BLaER1 treated with 17β-estradiol and CSF1 and Interleukin-3, amounts not matched to agents 10 nM and 100 nM (cell line): ENCODE measurements around the gene HAGHL.

ENCODE experiments used
- H3K27ac ChIP-seq, 11 experiments: shearing (Covaris generic); formaldehyde crosslinking; 2 replicates each; pipeline ENCODE4 v1.8.1; 2022
- H3K27me3 ChIP-seq, 11 experiments: shearing (Covaris generic); formaldehyde crosslinking; 2 replicates each; pipeline ENCODE4 v1.8.1; 2022
- H3K36me3 ChIP-seq, 11 experiments: shearing (Covaris generic); formaldehyde crosslinking; 2 replicates each; pipeline ENCODE4 v1.8.1; 2022
- H3K4me1 ChIP-seq, 10 experiments: shearing (Covaris generic); formaldehyde crosslinking; 2 replicates each; pipeline ENCODE4 v1.8.1; 2022
- H3K4me2 ChIP-seq, 11 experiments: shearing (Covaris generic); formaldehyde crosslinking; 2 replicates each; pipeline ENCODE4 v1.8.1; 2022
- H3K4me3 ChIP-seq, 10 experiments: shearing (Covaris generic); formaldehyde crosslinking; 2 replicates each; pipeline ENCODE4 v1.8.1; 2022
- H3K9ac ChIP-seq, 11 experiments: shearing (Covaris generic); formaldehyde crosslinking; 2 replicates each; pipeline ENCODE4 v1.8.1; 2022
- H3K9me3 ChIP-seq, 11 experiments: shearing (Covaris generic); formaldehyde crosslinking; replicated peaks in 1 of 11; 2 replicates each; pipeline ENCODE4 v1.8.1; 2022
- H4K20me1 ChIP-seq, 11 experiments: shearing (Covaris generic); formaldehyde crosslinking; 2 replicates each; pipeline ENCODE4 v1.8.1; 2022
- Cebpa-rat ChIP-seq, 11 experiments: shearing (Covaris generic); IDR thresholded peaks; 2 replicates each; pipeline ENCODE4 v1.8.1; 2022

Gene HAGHL, protein sequence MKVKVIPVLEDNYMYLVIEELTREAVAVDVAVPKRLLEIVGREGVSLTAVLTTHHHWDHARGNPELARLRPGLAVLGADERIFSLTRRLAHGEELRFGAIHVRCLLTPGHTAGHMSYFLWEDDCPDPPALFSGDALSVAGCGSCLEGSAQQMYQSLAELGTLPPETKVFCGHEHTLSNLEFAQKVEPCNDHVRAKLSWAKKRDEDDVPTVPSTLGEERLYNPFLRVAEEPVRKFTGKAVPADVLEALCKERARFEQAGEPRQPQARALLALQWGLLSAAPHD

DNA sequence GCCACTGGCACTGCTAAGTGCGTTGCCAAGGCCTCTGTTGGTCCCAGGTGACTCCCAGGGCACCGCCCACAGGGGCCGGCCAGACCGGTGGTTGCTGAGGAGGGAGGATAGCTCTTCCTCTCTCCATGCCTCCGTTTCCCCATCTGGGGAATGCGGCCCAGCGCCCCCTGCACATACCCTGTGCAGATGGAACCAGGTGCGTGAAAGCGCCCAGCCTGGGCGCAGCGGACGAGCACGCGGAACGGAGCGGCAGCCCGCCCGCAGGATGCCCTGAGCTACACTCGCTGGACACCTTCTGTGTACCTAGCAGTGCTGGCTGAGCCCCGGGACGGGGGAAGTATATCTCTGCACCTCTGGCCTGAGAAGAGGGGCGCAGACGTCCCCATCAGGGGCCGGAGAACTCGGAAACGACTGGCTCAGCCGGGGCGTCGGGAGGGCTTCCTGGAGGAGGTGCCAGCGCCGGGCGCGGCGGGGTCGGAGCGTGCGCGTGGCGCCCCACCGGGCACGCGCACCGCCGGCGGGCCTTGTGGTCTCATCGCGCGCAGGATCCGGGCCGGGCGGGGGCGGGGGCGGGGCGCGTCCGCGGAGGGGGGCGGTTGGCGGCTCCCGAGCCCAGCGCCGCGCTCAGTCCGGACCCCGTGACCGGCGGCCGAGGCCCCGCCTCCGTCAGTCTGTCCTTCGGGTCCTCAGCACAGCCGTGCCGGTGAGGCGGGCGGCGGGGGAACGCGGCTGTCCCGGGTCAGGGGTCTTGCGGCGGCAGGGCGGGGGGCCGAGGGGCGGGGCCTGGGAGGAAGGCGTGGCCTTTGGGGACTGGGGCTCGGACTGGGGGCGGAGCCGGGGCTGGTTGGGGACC is at the start of gene HAGHL, which contains the start of gene CCDC78:
Gene HAGHL (plus strand): TSS at position 669 of the 853 bp plus-strand sequence. CDS start 404 bp downstream, outside the sequence.
Gene CCDC78 (minus strand): TSS at position 6 of the 853 bp plus-strand sequence. CDS start 76 bp downstream, outside the sequence.
- peaks cover 16 to 27% (median 23%) of the 10 kb centered on the region in 11 experiments; a peak in 20 of 22 replicates for H3K36me3 ChIP-seq
- H3K4me3 ChIP-seq, result peak within 1 kb of the TSS; percentile 67 to 78 (median 73)
- peak within 1 kb of the TSS; percentile 58 to 83 (median 74); a peak in 21 of 22 replicates for H3K27ac ChIP-seq
- peaks cover 42 to 82% (median 77%) of the 10 kb centered on the region in 11 experiments; a peak in 21 of 22 replicates for H4K20me1 ChIP-seq
- no peak for TF ChIP-seq Cebpa-rat (IDR thresholded peaks at IDR 0.05)
- peaks cover 26 to 80% (median 75%) of the 10 kb centered on the region in 10 experiments for H3K4me1 ChIP-seq
- peaks cover 0 to 42% (median 0%) of the 10 kb centered on the region in 11 experiments; a peak in 7 of 22 replicates for H3K27me3 ChIP-seq
- peak within 1 kb of the TSS; percentile 73 to 84 (median 82) for H3K9ac ChIP-seq
- no peaks in the 10 kb centered on the region for H3K9me3 ChIP-seq
- H3K4me2 ChIP-seq, result peak within 1 kb of the TSS; percentile 96 to 100 (median 100)

GRCh38 chr16:677316-678190 is 49.4 kb upstream of the HAGHL start:
- Histone ChIP-seq H3K4me2 (no peak overlapping the region), H3K9me3 (no peaks in the 10 kb centered on the region), H3K4me1 (peaks cover 19 to 42% (median 35%) of the 10 kb centered on the region in 10 experiments), H3K27me3 (peaks cover 12 to 29% (median 17%) of the 10 kb centered on the region in 11 experiments), H3K4me3 (no peak overlapping the region), H3K27ac (no peak overlapping the region), H3K9ac (no peak overlapping the region), H4K20me1 (peaks cover 47 to 90% (median 73%) of the 10 kb centered on the region in 11 experiments; a peak in 21 of 22 replicates), H3K36me3 (peaks cover 31 to 38% (median 34%) of the 10 kb centered on the region in 11 experiments)
- no peak for TF ChIP-seq Cebpa-rat (IDR thresholded peaks at IDR 0.05)

DNA sequence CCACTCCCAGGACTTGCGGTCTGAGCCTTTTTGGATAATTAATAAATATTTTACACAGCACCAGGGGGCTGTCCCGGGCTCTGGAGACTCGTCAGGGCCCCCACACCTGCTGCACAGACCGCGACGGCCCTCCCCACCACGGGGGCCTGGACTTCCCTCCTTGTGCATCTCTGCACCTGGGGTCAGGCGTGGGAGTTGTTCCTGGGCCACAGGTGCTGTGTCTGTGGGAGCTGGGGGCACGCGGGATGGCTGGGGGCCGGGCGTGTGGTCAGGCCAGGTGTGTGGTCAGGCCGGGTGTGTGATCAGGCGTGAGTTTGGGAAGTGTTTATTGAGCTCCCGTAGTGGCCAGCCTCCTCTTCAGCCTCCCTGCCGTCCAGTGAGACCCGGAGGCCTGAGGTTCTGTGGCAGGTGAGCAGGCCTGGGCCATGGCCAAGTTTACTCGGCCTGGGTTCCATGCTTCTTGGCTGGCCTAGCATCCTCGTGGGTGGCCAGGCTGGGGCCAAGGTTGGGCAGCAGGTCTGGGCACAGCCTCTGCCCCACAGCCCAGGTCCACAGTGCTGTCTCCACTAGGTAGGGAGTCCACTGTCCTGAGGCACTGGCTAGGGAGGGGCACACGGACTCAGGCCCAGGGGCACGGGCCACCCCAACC is 48.6 kb upstream of the HAGHL start:
- H3K9ac ChIP-seq, result peak overlapping the region in 1 of 11 experiments; percentile 62; a peak in 1 of 22 replicates
- no peak overlapping the region for H3K4me3 ChIP-seq
- peaks cover 47 to 90% (median 73%) of the 10 kb centered on the region in 11 experiments; a peak in 21 of 22 replicates for H4K20me1 ChIP-seq
- H3K4me1 ChIP-seq, result peaks cover 27 to 50% (median 43%) of the 10 kb centered on the region in 10 experiments
- peak overlapping the region in 5 of 11 experiments; percentile 80 to 95 (median 88); a peak in 7 of 22 replicates for H3K4me2 ChIP-seq
- peaks cover 31 to 38% (median 34%) of the 10 kb centered on the region in 11 experiments for H3K36me3 ChIP-seq
- peaks cover 12 to 29% (median 17%) of the 10 kb centered on the region in 11 experiments for H3K27me3 ChIP-seq
- TF ChIP-seq Cebpa-rat (IDR thresholded peaks at IDR 0.05), result no peak
- no peak overlapping the region for H3K27ac ChIP-seq
- no peaks in the 10 kb centered on the region for H3K9me3 ChIP-seq

DNA sequence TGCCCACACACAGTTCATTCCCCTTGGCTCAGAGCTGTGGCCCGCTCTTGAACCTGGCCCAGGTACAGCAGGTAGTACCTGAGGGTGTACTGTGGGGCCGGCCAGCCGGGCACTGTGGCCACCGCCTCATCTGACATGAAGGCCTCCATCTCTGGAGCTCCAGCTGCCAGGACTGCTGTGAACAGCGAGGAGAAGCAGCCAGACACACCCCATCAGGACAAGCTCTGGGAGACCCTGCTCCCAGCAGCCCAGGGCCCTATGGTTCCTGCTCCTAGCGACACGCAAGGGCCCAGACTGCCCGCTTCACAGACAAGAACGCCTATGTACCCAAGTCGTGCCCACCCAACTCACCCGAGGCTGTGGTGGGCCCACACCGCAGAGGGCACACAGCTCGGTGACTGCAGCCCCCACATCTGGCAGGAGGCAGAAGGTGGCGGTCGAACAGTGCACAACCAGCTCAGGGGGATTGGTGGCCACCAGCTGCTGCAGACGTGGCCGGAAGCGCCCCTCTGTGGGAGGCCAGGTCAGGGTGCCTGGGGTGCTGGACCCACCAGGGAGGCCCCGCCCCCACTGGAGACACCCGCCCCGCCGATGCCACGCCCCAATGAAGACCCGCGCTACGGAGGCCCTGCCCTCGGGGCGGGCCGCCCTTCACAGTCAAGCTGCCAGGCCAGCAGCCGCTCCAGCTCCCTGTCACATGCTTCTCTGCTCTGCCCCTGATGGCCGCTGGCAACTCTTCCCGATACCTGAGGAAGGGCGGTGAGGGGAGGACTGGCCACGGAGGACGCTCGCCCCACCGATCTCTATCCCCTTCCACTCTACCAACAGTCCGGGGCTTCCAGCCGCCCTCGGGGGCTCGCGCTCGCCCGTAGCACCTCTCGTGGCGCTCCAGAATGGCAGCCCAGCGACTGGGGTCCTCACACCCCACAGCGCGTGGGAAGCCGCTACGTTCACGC is 47.8 kb upstream of the HAGHL start:
- H3K4me2 ChIP-seq, result peak overlapping the region; percentile 67 to 95 (median 86)
- H3K36me3 ChIP-seq, result peaks cover 24 to 34% (median 29%) of the 10 kb centered on the region in 11 experiments
- peak overlapping the region in 8 of 11 experiments; percentile 32 to 66 (median 40); a peak in 12 of 22 replicates for H3K27ac ChIP-seq
- no peaks in the 10 kb centered on the region for H3K9me3 ChIP-seq
- peak overlapping the region in 10 of 11 experiments; percentile 27 to 71 (median 60); a peak in 14 of 22 replicates for H3K9ac ChIP-seq
- TF ChIP-seq Cebpa-rat (IDR thresholded peaks at IDR 0.05), result no peak
- peaks cover 12 to 26% (median 16%) of the 10 kb centered on the region in 11 experiments for H3K27me3 ChIP-seq
- H4K20me1 ChIP-seq, result peaks cover 39 to 87% (median 71%) of the 10 kb centered on the region in 11 experiments; a peak in 21 of 22 replicates
- H3K4me1 ChIP-seq, result peaks cover 33 to 55% (median 48%) of the 10 kb centered on the region in 10 experiments
- H3K4me3 ChIP-seq, result peak overlapping the region; percentile 50 to 67 (median 56)

DNA sequence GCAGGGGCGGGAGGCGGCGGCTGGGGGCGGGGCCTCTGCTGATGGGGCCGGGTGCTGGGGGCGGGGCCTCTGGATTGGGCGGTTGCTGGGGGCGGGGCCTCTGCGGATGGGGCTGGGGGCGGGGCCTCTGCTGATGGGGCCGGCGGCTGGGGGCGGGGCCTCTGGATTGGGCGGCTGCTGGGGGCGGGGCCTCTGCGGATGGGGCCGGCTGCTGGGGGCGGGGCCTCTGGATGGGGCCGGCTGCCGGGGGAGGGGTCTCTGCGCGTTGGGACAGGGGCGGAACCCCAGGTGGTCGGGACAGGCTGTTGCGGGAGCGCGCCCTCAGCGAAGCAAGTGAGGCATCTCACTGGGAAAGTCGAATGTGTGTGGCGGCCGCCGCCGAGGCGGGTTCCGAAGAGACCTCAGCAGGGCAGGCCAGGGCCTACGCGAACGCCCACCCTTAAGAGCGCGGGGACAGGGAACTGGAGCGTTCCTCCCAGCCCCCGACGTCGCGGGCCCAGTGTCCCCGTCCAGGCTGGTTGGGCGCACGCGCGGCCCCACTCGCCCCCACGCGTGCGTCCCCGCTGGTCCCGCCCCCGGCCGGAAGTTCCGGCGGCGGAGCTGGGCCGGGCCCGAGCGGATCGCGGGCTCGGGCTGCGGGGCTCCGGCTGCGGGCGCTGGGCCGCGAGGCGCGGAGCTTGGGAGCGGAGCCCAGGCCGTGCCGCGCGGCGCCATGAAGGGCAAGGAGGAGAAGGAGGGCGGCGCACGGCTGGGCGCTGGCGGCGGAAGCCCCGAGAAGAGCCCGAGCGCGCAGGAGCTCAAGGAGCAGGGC is 46.9 kb upstream of the HAGHL start, which contains the start of gene STUB1:
Gene STUB1 (plus strand): TSS at position 597 of the 811 bp plus-strand sequence. CDS start 116 bp downstream, at position 713.
- H3K4me3 ChIP-seq, result peak within 1 kb of the TSS; percentile 75 to 98 (median 90)
- H4K20me1 ChIP-seq, result peaks cover 30 to 80% (median 62%) of the 10 kb centered on the region in 11 experiments; a peak in 21 of 22 replicates
- peaks cover 39 to 53% (median 47%) of the 10 kb centered on the region in 10 experiments for H3K4me1 ChIP-seq
- peaks cover 7 to 17% (median 8%) of the 10 kb centered on the region in 11 experiments for H3K27me3 ChIP-seq
- H3K9ac ChIP-seq, result peak within 1 kb of the TSS; percentile 87 to 96 (median 91)
- H3K9me3 ChIP-seq, result no peaks in the 10 kb centered on the region
- H3K4me2 ChIP-seq, result peak within 1 kb of the TSS; percentile 95 to 99 (median 99)
- peaks cover 22 to 29% (median 26%) of the 10 kb centered on the region in 11 experiments for H3K36me3 ChIP-seq
- no peak for TF ChIP-seq Cebpa-rat (IDR thresholded peaks at IDR 0.05)
- H3K27ac ChIP-seq, result peak within 1 kb of the TSS; percentile 69 to 91 (median 82)

GRCh38 chr16:680625-680945 is 46.3 kb upstream of the HAGHL start:
- peak overlapping the region; percentile 95 to 99 (median 99) for H3K4me2 ChIP-seq
- no peaks in the 10 kb centered on the region for H3K9me3 ChIP-seq
- peak overlapping the region; percentile 87 to 96 (median 91) for H3K9ac ChIP-seq
- peaks cover 26 to 78% (median 56%) of the 10 kb centered on the region in 11 experiments; a peak in 21 of 22 replicates for H4K20me1 ChIP-seq
- peak overlapping the region; percentile 69 to 91 (median 82) for H3K27ac ChIP-seq
- peak overlapping the region; percentile 75 to 98 (median 90) for H3K4me3 ChIP-seq
- H3K27me3 ChIP-seq, result peaks cover under 1 to 11% (median 2%) of the 10 kb centered on the region in 11 experiments; a peak in 20 of 22 replicates
- H3K36me3 ChIP-seq, result peaks cover 23 to 34% (median 27%) of the 10 kb centered on the region in 11 experiments
- TF ChIP-seq Cebpa-rat (IDR thresholded peaks at IDR 0.05), result no peak
- peaks cover 42 to 53% (median 50%) of the 10 kb centered on the region in 10 experiments for H3K4me1 ChIP-seq
